Central memory CD4-positive, alpha-beta T cell (primary cell): ENCODE measurements around the gene HDAC4.

Experiments
- DNase-seq: peaks from one replicate; pipeline ENCODE4 v3.0.0; 2022

Gene HDAC4

GRCh38 chr2:239014458-239015217, 386.2 kb downstream of the HDAC4 start:
- DNase-seq, result no peak

GRCh38 chr2:239013678-239013976, 387.2 kb downstream of the HDAC4 start:
- DNase-seq, result no peak

- DNase-seq, result no peak
Observed at GRCh38 chr2:239012936-239013677, 387.7 kb downstream of the HDAC4 start.

GRCh38 chr2:239012228-239012627, 388.6 kb downstream of the HDAC4 start:
- DNase-seq, result no peak

GRCh38 chr2:239009589-239009961, 391.2 kb downstream of the HDAC4 start:
- no peak for DNase-seq

- no peak for DNase-seq
Observed at GRCh38 chr2:239008677-239009588, 391.9 kb downstream of the HDAC4 start.

- no peak for DNase-seq
Observed at GRCh38 chr2:239008004-239008403, 392.8 kb downstream of the HDAC4 start.

GRCh38 chr2:239006622-239007285, 394.1 kb downstream of the HDAC4 start:
- DNase-seq, result no peak

GRCh38 chr2:239005586-239005985, 395.2 kb downstream of the HDAC4 start:
- no peak for DNase-seq

GRCh38 chr2:239004274-239005015, 396.4 kb downstream of the HDAC4 start:
- DNase-seq, result no peak

- DNase-seq, result no peak
Observed at GRCh38 chr2:239003624-239004273, 397.1 kb downstream of the HDAC4 start.

- DNase-seq, result no peak
Observed at GRCh38 chr2:239002954-239003623, 397.7 kb downstream of the HDAC4 start.

- DNase-seq, result no peak
Observed at GRCh38 chr2:239002591-239002953, 398.2 kb downstream of the HDAC4 start.

- DNase-seq, result no peak
Observed at GRCh38 chr2:239001794-239002193, 399.0 kb downstream of the HDAC4 start.

GRCh38 chr2:239000500-239001073, 400.2 kb downstream of the HDAC4 start:
- no peak for DNase-seq

GRCh38 chr2:239000089-239000488, 400.7 kb downstream of the HDAC4 start:
- no peak for DNase-seq

- DNase-seq, result no peak
Observed at GRCh38 chr2:238999291-238999741, 401.5 kb downstream of the HDAC4 start.

GRCh38 chr2:238998801-238999200, 402.0 kb downstream of the HDAC4 start:
- no peak for DNase-seq
